CD1c-positive myeloid dendritic cell (primary cell): ENCODE results near the gene CCL2.
A peak's percentile ranks its signal among the peaks of the same experiment; 100 is the strongest.

Source experiments
- DNase-seq: peaks from one replicate; pipeline ENCODE4 v3.0.0-alpha.2; 2016; ENCODE audit errors: extremely low spot score

Gene CCL2

DNA sequence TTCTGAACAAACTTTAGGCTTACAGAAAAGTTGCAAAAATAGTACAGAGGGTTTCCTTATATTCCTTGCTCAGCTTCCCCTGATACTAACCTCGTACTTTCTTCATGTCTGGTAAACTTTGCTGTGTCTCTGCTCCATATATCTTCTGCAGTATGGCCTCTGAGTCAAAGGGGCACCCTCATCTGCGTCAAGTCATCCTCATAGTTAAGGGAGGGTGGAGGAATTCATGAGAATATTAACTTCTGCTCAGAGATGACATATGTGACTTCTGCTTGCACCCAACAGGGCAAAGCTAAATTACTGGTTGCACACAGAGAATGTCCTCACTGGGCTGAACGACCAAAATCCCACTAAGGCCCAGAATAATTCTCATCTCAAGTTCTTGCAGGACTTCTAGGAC, 10.6 kb downstream of the CCL2 start:
- DNase-seq = peak; percentile 72

GRCh38 chr17:34269969-34270368, 14.9 kb downstream of the CCL2 start, which contains the start of gene CCL7:
CCL7 (plus strand) TSS chr17:34270221; CDS start chr17:34270291, 70 bp downstream.
- peak; percentile 53 for DNase-seq

GRCh38 chr17:34275881-34276280, 20.8 kb downstream of the CCL2 start:
- DNase-seq = no peak

DNA sequence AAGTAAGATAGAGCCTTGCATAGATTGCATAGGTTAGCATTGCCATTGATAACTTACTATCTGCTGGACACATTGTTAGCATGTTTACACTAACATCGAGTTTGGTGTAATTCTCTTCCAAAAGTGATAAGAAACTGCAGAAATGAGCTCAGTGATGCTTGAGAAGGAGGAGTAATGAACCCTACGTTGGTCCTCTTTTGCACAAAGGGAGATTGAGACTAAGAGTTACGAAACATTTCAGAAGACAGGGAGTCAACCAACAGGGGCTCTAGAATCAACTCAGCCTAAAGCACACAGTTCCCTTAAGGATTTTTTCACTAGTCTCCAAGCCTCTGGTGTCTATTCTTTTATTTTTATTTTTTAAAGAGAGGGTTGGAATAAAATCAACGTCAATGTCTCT, 21.7 kb downstream of the CCL2 start:
- DNase-seq = no peak

GRCh38 chr17:34283571-34283970, 28.5 kb downstream of the CCL2 start:
- DNase-seq = no peak

DNA sequence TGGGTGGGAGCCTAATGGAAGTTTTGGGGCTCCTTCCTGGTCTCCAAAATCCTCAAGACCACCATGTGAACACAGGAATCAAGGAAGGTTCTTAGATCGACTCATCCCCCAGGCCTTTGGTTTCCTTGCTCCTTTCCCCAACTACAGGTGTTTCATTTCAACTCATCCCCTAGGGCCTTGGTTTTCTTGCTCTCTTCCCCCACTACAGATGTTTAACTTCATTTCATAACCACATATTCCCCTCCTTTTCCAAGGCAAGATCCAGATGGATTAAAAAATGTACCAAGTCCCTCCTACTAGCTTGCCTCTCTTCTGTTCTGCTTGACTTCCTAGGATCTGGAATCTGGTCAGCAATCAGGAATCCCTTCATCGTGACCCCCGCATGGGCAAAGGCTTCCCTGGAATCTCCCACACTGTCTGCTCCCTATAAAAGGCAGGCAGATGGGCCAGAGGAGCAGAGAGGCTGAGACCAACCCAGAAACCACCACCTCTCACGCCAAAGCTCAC, 30.3 kb downstream of the CCL2 start, which contains the start of gene CCL11:
TSS of gene CCL11 (plus strand) at position 457 of the 507 bp plus-strand sequence. CDS start 67 bp downstream, outside the sequence.
- no peak for DNase-seq

GRCh38 chr17:34287875-34288274, 32.8 kb downstream of the CCL2 start:
- no peak for DNase-seq

DNA sequence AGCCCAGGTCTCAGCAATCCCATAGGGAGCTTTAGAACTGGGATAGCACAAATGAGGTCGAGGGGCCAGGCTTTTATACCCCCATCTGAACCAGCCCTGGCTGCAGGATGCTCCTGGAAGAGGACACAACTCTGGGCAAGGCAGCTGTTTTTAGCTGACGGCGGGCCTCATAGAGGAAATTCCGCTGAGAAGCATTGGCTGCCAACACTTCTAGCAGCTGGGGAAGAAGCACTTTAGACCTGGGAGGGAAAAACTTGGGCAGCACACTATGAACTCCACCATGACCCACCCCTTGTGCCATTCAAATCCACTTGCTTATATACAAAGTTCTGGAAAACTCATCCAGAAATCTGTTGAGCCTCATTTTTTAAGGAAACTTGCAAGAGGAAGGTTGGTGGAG, 35.5 kb downstream of the CCL2 start:
- DNase-seq = no peak

- no peak for DNase-seq
Observed at GRCh38 chr17:34291721-34292348, 36.8 kb downstream of the CCL2 start.

DNA sequence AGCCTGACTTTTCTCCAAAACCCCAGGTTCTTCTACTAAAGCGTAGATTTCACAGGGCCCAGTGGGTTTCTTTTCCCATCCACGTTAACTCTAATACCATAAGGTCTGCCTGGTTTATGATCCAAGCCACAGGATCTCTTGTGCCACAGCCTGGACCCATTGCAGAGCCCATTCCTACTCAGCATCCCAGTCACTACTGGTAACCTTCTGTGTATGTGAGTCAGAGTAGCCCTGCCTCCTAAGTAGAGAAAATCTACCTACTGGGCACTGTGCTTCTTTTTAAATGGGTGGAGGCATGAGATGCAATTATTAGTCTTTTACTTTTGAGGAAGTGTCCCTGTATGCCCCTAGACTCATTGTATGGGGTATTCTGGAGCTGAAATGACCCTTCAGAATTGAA, 43.9 kb downstream of the CCL2 start:
- peak; percentile 25 for DNase-seq

- no peak for DNase-seq
Observed at GRCh38 chr17:34299956-34300577, 45.0 kb downstream of the CCL2 start.

- peak; percentile 76 for DNase-seq
Observed at GRCh38 chr17:34300652-34301370, 45.7 kb downstream of the CCL2 start.

DNA sequence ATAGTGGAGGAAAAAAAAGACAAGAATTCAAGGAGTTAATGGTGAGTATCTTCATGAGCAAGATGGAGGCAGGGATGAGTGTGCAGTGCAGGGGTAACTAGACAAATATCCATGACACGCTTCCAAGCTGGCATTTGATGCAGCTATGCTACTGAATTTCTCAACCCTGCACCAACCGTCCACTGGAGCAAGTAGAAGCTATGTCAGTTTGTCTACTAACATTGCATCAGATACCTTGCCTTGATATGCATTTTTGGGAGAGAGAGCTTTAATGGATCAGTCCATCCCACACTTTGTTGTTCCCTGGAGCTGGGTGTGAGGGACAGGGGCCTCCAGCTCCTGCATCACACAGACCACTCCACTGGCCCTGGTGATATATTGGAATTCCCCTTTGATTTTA, 46.9 kb downstream of the CCL2 start:
- DNase-seq = no peak

GRCh38 chr17:34302636-34303035, 47.6 kb downstream of the CCL2 start:
- DNase-seq = peak; percentile 72

- DNase-seq = no peak
Observed at GRCh38 chr17:34303606-34304005, 48.5 kb downstream of the CCL2 start.

DNA sequence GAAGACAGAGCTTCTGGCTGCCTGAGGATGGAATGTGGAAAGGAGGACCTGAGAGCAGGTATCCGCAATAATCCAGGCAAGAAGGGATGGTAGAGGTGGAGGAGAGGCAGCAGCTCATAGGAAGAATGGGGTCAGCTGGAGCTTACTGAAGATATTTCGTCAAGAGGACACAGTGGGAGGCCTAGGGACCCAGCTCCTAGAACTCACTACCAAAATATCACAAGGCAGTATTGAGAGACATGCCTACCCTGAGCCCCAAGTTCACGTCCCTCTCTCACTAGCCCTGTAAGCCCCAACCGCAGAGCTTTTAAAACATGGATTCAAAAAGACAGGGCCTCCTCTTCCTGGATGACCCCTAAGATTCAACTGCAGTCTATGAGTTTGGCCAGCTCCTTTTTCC, 50.0 kb downstream of the CCL2 start:
- DNase-seq = no peak

DNA sequence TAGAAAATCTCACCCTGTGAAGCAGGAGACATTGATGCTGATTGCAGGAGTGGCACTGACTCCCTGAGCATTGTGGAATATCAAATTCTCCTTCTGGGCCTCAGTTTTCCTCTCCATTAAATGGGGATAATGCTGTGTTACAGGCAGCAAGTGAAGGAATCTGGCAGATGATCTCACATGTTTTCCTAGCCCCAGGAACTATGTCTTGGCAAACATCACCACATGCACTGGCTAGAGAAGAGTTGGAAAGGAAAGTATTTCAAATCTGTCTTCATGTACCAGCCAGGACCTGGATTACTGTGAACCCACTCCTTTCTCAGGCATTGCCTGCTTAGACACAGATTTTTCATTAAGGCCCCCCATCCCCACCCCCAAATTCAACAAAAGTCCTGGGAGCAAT, 50.5 kb downstream of the CCL2 start:
- no peak for DNase-seq

- DNase-seq = no peak
Observed at GRCh38 chr17:34306466-34306865, 51.4 kb downstream of the CCL2 start.
